Ishikawa (cell line): ENCODE data around the gene P4HA1.

Source experiments
- CEBPB ChIP-seq: IDR thresholded peaks from 2 replicates; pipeline ENCODE4 v1.6.1; 2012
- CREB1 ChIP-seq: IDR thresholded peaks from 2 replicates; pipeline ENCODE4 v1.6.1; 2012; ENCODE audit warnings: low read depth
- EP300 ChIP-seq: IDR thresholded peaks from 2 replicates; pipeline ENCODE4 v1.6.1; 2012; ENCODE audit warnings: borderline replicate concordance
- MAX ChIP-seq: IDR thresholded peaks from 2 replicates; pipeline ENCODE4 v1.6.1; 2012
- NFIC ChIP-seq: IDR thresholded peaks from 2 replicates; pipeline ENCODE4 v1.6.1; 2012
- RAD21 ChIP-seq: IDR thresholded peaks from 2 replicates; pipeline ENCODE4 v1.6.1; 2012; ENCODE audit warnings: low read depth
- REST ChIP-seq: IDR thresholded peaks from 2 replicates; pipeline ENCODE4 v1.6.1; 2012; ENCODE audit warnings: low read depth, mild to moderate bottlenecking
- TAF1 ChIP-seq: IDR thresholded peaks from 2 replicates; pipeline ENCODE4 v1.6.1; 2012; ENCODE audit warnings: low read depth, mild to moderate bottlenecking
- TEAD4 ChIP-seq: IDR thresholded peaks from 2 replicates; pipeline ENCODE4 v1.6.1; 2012
- YY1 ChIP-seq: IDR thresholded peaks from 2 replicates; pipeline ENCODE4 v1.6.1; 2012; ENCODE audit warnings: low read depth

- TF ChIP-seq MAX (no peak), CEBPB (no peak), RAD21 (no peak), EP300 (no peak), NFIC (no peak), TEAD4 (no peak), REST (no peak), TAF1 (no peak), CREB1 (no peak), YY1 (no peak)
Measured at GRCh38 chr10:73099141-73099540, 2.5 kb upstream of the P4HA1 start.
